Stomach smooth muscle (tissue), 2 donors: ENCODE results near the gene ZNF438.

Source experiments
- H3K27ac ChIP-seq: one replicate; pipeline ENCODE4 v1.7.0; 2013; ENCODE audit warnings: mild to moderate bottlenecking, low read length, inconsistent platforms
- H3K27me3 ChIP-seq, 2 donors: one replicate each; pipeline ENCODE4 v1.7.0; 2013; ENCODE audit warnings: low read length in 2 of 2; ENCODE audit not compliant: insufficient read depth in 2 of 2, control insufficient read depth in 1 of 2
- H3K36me3 ChIP-seq, 2 donors: one replicate each; pipeline ENCODE4 v1.7.0; 2013; ENCODE audit warnings: low read length in 2 of 2; ENCODE audit not compliant: control insufficient read depth in 2 of 2, insufficient read depth in 2 of 2
- H3K4me1 ChIP-seq: one replicate; pipeline ENCODE4 v1.7.0; 2013; ENCODE audit warnings: low read length; ENCODE audit not compliant: control insufficient read depth, insufficient read depth
- H3K4me3 ChIP-seq, 2 donors: one replicate each; pipeline ENCODE4 v1.7.0; 2013; ENCODE audit warnings: low read length in 2 of 2
- H3K9ac ChIP-seq, 2 donors: one replicate each; pipeline ENCODE4 v1.7.0; 2013; ENCODE audit warnings: low read length in 2 of 2, mild to moderate bottlenecking in 1 of 2
- H3K9me3 ChIP-seq, 2 donors: one replicate each; pipeline ENCODE4 v1.7.0; 2013; ENCODE audit warnings: low read length in 2 of 2; ENCODE audit not compliant: control insufficient read depth in 2 of 2
- donor health status: healthy.
- donor health status: Pancreatic carcinoma.

The ZNF438 gene

GRCh38 chr10:30865141-30865926 lies 166.3 kb downstream of the ZNF438 start:
- no peaks in the 10 kb centered on the region for H3K4me1 ChIP-seq
- no peak overlapping the region for H3K4me3 ChIP-seq
- no peak overlapping the region for H3K9ac ChIP-seq
- no peaks in the 10 kb centered on the region for H3K9me3 ChIP-seq
- no peak overlapping the region for H3K27ac ChIP-seq
- no peaks in the 10 kb centered on the region for H3K27me3 ChIP-seq
- no peaks in the 10 kb centered on the region for H3K36me3 ChIP-seq

GRCh38 chr10:30863516-30864210 lies 168.0 kb downstream of the ZNF438 start:
- H3K9ac ChIP-seq: no peak overlapping the region
- H3K4me3 ChIP-seq: no peak overlapping the region
- no peaks in the 10 kb centered on the region for H3K36me3 ChIP-seq
- H3K4me1 ChIP-seq: no peaks in the 10 kb centered on the region
- H3K27ac ChIP-seq: no peak overlapping the region
- no peaks in the 10 kb centered on the region for H3K9me3 ChIP-seq
- no peaks in the 10 kb centered on the region for H3K27me3 ChIP-seq

GRCh38 chr10:30862486-30862885 lies 169.2 kb downstream of the ZNF438 start:
- Histone ChIP-seq H3K9ac (no peak overlapping the region), H3K36me3 (no peaks in the 10 kb centered on the region), H3K4me3 (no peak overlapping the region), H3K27ac (no peak overlapping the region), H3K4me1 (no peaks in the 10 kb centered on the region), H3K27me3 (no peaks in the 10 kb centered on the region), H3K9me3 (no peaks in the 10 kb centered on the region)

- Histone ChIP-seq H3K36me3 (no peaks in the 10 kb centered on the region), H3K27ac (no peak overlapping the region), H3K4me1 (no peaks in the 10 kb centered on the region), H3K4me3 (no peak overlapping the region), H3K9ac (no peak overlapping the region), H3K27me3 (no peaks in the 10 kb centered on the region), H3K9me3 (no peaks in the 10 kb centered on the region)
These were observed 169.7 kb downstream of the ZNF438 start for GRCh38 chr10:30861976-30862375.

DNA sequence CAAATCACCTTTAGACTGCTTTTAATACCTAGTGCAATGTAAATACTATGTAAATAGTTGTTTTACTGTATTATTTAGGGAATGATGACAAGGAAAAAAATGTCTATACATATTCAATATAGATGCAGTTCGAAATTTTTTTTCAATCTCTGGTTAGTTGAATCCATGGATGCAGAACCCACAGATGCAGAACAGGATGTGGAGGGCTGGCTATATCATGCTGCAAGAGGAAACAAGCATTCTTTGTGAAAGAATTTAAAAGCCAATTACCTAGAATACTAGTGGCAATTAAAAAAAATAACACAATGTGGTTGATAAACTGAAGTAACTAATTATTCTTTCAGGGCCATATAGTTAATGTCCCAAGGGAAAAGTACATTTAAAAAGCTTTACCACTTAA lies 170.4 kb downstream of the ZNF438 start:
- H3K36me3 ChIP-seq: no peaks in the 10 kb centered on the region
- H3K9me3 ChIP-seq: no peaks in the 10 kb centered on the region
- no peak overlapping the region for H3K4me3 ChIP-seq
- no peak overlapping the region for H3K9ac ChIP-seq
- H3K27ac ChIP-seq: no peak overlapping the region
- no peaks in the 10 kb centered on the region for H3K27me3 ChIP-seq
- H3K4me1 ChIP-seq: no peaks in the 10 kb centered on the region

DNA sequence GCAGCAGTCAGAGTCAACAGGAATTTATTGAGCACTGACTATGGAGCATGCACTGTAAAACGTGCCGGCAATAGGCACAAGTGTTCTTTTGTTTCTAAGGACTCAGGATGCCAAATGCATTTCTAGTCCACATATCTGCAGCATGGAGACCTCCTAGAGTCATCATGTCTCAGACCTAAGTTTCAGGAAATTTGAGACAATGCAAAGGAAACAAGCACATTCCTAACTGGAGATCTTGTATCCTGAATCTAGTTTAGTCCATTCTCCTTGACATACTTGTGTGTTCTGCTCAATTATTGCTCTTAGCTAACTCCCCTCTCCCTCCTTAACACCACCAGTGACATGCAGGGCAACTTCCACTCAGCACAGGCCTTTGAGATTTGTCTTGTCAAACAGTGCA lies 173.2 kb downstream of the ZNF438 start:
- no peak overlapping the region for H3K9ac ChIP-seq
- H3K27me3 ChIP-seq: no peaks in the 10 kb centered on the region
- H3K4me3 ChIP-seq: no peak overlapping the region
- H3K27ac ChIP-seq: no peak overlapping the region
- H3K4me1 ChIP-seq: no peaks in the 10 kb centered on the region
- H3K36me3 ChIP-seq: no peaks in the 10 kb centered on the region
- no peaks in the 10 kb centered on the region for H3K9me3 ChIP-seq

DNA sequence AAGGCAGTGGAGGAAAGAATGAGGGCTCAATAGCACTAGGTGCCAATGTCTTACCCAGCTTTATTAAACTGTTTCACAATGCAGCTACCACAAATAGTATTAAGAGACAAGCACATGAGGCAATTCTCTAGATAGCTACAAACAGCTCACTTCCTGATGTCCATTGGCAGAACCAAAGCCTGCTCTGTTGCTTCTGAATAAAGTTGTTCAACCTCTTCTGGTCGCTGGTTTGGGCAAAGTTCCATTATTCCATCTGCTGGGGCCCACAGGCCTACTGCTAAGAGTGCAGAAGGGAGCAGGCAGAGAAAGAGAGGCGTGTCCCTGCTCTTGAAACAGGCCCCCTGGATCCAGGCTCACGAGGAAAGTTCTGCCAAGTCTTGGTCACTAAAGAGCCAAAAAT lies 173.9 kb downstream of the ZNF438 start:
- H3K9ac ChIP-seq: no peak overlapping the region
- H3K36me3 ChIP-seq: no peaks in the 10 kb centered on the region
- H3K27ac ChIP-seq: no peak overlapping the region
- no peak overlapping the region for H3K4me3 ChIP-seq
- no peaks in the 10 kb centered on the region for H3K9me3 ChIP-seq
- no peaks in the 10 kb centered on the region for H3K27me3 ChIP-seq
- H3K4me1 ChIP-seq: no peaks in the 10 kb centered on the region

DNA sequence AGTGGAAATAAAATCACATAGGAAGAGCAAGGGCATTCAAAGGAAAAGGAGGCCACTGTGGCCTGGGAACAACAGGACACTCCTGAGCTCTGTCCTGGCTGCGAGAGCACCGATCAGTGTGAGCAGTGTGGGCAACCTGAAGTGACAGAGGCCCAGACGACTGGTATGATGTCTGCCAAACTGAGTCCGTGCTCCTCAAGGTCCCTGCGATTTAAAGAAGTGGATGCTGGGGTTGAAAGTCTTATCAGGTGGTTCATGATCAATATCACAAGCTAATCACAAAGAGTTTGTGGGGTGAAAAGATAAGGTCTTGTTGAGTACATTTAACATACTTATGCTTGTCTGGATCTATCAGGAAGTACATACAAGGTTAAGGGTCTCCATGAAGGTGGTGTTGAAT lies 176.5 kb downstream of the ZNF438 start:
- no peak overlapping the region for H3K4me3 ChIP-seq
- H3K9ac ChIP-seq: no peak overlapping the region
- no peak overlapping the region for H3K27ac ChIP-seq
- no peaks in the 10 kb centered on the region for H3K27me3 ChIP-seq
- peaks cover under 1 to 2% of the 10 kb centered on the region in 2 donors for H3K36me3 ChIP-seq
- H3K4me1 ChIP-seq: no peaks in the 10 kb centered on the region
- no peaks in the 10 kb centered on the region for H3K9me3 ChIP-seq

- no peaks in the 10 kb centered on the region for H3K4me1 ChIP-seq
- H3K27ac ChIP-seq: no peak overlapping the region
- H3K9ac ChIP-seq: no peak overlapping the region
- peaks cover 2 to 5% of the 10 kb centered on the region in 2 donors for H3K36me3 ChIP-seq
- no peaks in the 10 kb centered on the region for H3K9me3 ChIP-seq
- H3K27me3 ChIP-seq: no peaks in the 10 kb centered on the region
- H3K4me3 ChIP-seq: no peak overlapping the region
These were observed 177.0 kb downstream of the ZNF438 start for GRCh38 chr10:30854656-30855055.

DNA sequence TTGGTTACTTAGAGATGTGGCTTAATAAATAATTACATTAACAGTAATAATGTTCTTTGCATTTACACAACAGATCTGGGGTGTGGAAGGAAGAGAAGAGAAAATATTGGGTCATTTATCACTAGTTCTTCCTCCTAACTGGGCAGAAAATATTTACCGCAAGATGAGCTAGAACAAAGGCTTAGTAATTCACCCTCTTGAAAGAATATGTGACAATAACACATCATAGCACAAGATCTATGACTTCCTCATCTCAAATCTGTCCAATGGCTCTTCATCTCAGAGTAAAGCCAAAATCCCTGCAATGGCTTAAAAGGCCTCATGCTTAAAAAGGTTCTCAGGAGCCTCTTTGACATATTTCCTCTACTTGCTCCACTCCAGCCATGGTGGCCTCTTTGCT lies 178.6 kb downstream of the ZNF438 start:
- Histone ChIP-seq H3K4me3 (no peak overlapping the region), H3K9ac (no peak overlapping the region), H3K9me3 (no peaks in the 10 kb centered on the region), H3K27me3 (no peaks in the 10 kb centered on the region), H3K36me3 (peaks cover 8 to 19% of the 10 kb centered on the region in 2 donors), H3K27ac (no peak overlapping the region), H3K4me1 (no peaks in the 10 kb centered on the region)

GRCh38 chr10:30850776-30851175 lies 180.9 kb downstream of the ZNF438 start:
- Histone ChIP-seq H3K4me1 (no peaks in the 10 kb centered on the region), H3K27ac (no peak overlapping the region), H3K4me3 (no peak overlapping the region), H3K36me3 (peaks cover 9 to 20% of the 10 kb centered on the region in 2 donors), H3K9me3 (no peaks in the 10 kb centered on the region), H3K9ac (no peak overlapping the region), H3K27me3 (no peaks in the 10 kb centered on the region)
